Jurkat, Clone E6-1 (cell line): ENCODE results near the gene TBCA.
"Not testable (repeated sequence)": the region's sequence is repeated elsewhere in the genome, so short reads cannot be mapped to it uniquely, and the experiment has no call there.

Experiments
- DNase-seq: peaks from one replicate; pipeline ENCODE4 v3.0.0-alpha.2; 2011; ENCODE audit warnings: low read depth, low spot score
- H3K4me3 ChIP-seq: 2 replicates; pipeline ENCODE4 v1.5.1; 2011; ENCODE audit warnings: mild to moderate bottlenecking, low read length, control low read depth, moderate library complexity

The TBCA gene

GRCh38 chr5:77724934-77725333 is 51.2 kb downstream of the TBCA start:
- H3K4me3 ChIP-seq: no peak overlapping the region
- no peak for DNase-seq

GRCh38 chr5:77719666-77720363 is 56.3 kb downstream of the TBCA start:
- no peak overlapping the region for H3K4me3 ChIP-seq
- no peak for DNase-seq

GRCh38 chr5:77718934-77719610 is 57.1 kb downstream of the TBCA start:
- no peak overlapping the region for H3K4me3 ChIP-seq
- no peak for DNase-seq

GRCh38 chr5:77709993-77710685 is 66.0 kb downstream of the TBCA start:
- DNase-seq: peak; percentile 12

GRCh38 chr5:77709340-77709739 is 66.8 kb downstream of the TBCA start:
- H3K4me3 ChIP-seq: no peak overlapping the region
- DNase-seq: no peak

More at GRCh38 chr5:77709993-77710685, 66.0 kb downstream of the TBCA start:
- no peak overlapping the region for H3K4me3 ChIP-seq

- no peak for DNase-seq
- no peak overlapping the region for H3K4me3 ChIP-seq
Observed at GRCh38 chr5:77707791-77708190, 68.3 kb downstream of the TBCA start.

GRCh38 chr5:77699569-77699968 is 76.6 kb downstream of the TBCA start:
- not testable (repeated sequence) for DNase-seq, H3K4me3 ChIP-seq

- DNase-seq: no peak
- no peak overlapping the region for H3K4me3 ChIP-seq
Observed at GRCh38 chr5:77698920-77699319, 77.2 kb downstream of the TBCA start.

- no peak overlapping the region for H3K4me3 ChIP-seq
- no peak for DNase-seq
Observed at GRCh38 chr5:77697692-77698091, 78.4 kb downstream of the TBCA start.

- no peak for DNase-seq
- H3K4me3 ChIP-seq: no peak overlapping the region
Observed at GRCh38 chr5:77696120-77696519, 80.0 kb downstream of the TBCA start.

- DNase-seq: no peak
- no peak overlapping the region for H3K4me3 ChIP-seq
Observed at GRCh38 chr5:77693913-77694312, 82.2 kb downstream of the TBCA start.

GRCh38 chr5:77683171-77683732 is 92.9 kb downstream of the TBCA start:
- no peak for DNase-seq
- no peak overlapping the region for H3K4me3 ChIP-seq

- DNase-seq: no peak
- H3K4me3 ChIP-seq: no peak overlapping the region
Observed at GRCh38 chr5:77670526-77670925, 105.6 kb downstream of the TBCA start.

- DNase-seq: no peak
- H3K4me3 ChIP-seq: no peak overlapping the region
Observed at GRCh38 chr5:77669677-77670076, 106.5 kb downstream of the TBCA start.

GRCh38 chr5:77663090-77663863 is 112.9 kb downstream of the TBCA start:
- no peak overlapping the region for H3K4me3 ChIP-seq
- no peak for DNase-seq

GRCh38 chr5:77662635-77663034 is 113.5 kb downstream of the TBCA start:
- H3K4me3 ChIP-seq: no peak overlapping the region
- DNase-seq: no peak

- H3K4me3 ChIP-seq: no peak overlapping the region
- no peak for DNase-seq
Observed at GRCh38 chr5:77658662-77659061, 117.5 kb downstream of the TBCA start.

GRCh38 chr5:77651343-77651742 is 124.8 kb downstream of the TBCA start:
- no peak for DNase-seq

GRCh38 chr5:77650686-77651085 is 125.5 kb downstream of the TBCA start:
- no peak for DNase-seq
- H3K4me3 ChIP-seq: no peak overlapping the region

More at GRCh38 chr5:77651343-77651742, 124.8 kb downstream of the TBCA start:
- H3K4me3 ChIP-seq: no peak overlapping the region
